T-cell (primary cell): ENCODE data around the gene DHRS7. TPM values are rescaled to one million over a fixed set of nuclear protein-coding genes. Genes with fewer than 3 reads are reported as not detected.

ENCODE experiments used
- ATAC-seq, 4 experiments: fragments of 200-7000 bp in 3 of 4; fragments of 150-1000 bp in 1 of 4; cut with Tn5 transposase; replicated peaks in 1 of 4; 1 replicate in 3 of 4; 2 replicates in 1 of 4; pipeline ENCODE4 v1.10.0; 2021; ENCODE audit warnings: moderate library complexity in 3 of 4, mild to moderate bottlenecking in 2 of 4, moderate number of reproducible peaks in 1 of 4
- CTCF ChIA-PET, 2 donors: fragments of 300-600 bp; sonication (Branson Sonifier 250); formaldehyde crosslinking; loops; one replicate each; lab custom pipeline; 2022; ENCODE audit warnings: antibody characterized with exemption in 2 of 2; lab: Charles Lee
- POLR2A ChIA-PET, 2 donors: fragments of 300-600 bp; sonication (Branson Sonifier 250); formaldehyde crosslinking; loops; one replicate each; lab custom pipeline; 2022; ENCODE audit warnings: antibody characterized with exemption in 2 of 2; lab: Charles Lee
- DNase-seq, 35 experiments: peaks; one replicate each; pipeline versions ENCODE4 v3.0.0 to v3.0.0-alpha.2; 2013 to 2023
- H3K27ac ChIP-seq: one replicate; pipeline ENCODE4 v1.5.1; 2013; ENCODE audit warnings: low read length
- H3K27me3 ChIP-seq, 2 experiments: replicated peaks in 1 of 2; 1 replicate in 1 of 2; 2 replicates in 1 of 2; pipeline versions ENCODE4 v1.6.1 to v1.7.0; 2013; ENCODE audit warnings: low read length in 1 of 2, mixed read lengths in 1 of 2; ENCODE audit not compliant: control insufficient read depth in 2 of 2, insufficient read depth in 2 of 2; ENCODE audit errors: extremely low read depth in 1 of 2
- H3K36me3 ChIP-seq, 2 donors: 1 replicate in 1 of 2; 2 replicates in 1 of 2; pipeline versions ENCODE4 v1.6.1 to v1.7.0; 2013; ENCODE audit warnings: low read length in 1 of 2; ENCODE audit not compliant: control insufficient read depth in 2 of 2, insufficient read depth in 1 of 2; ENCODE audit errors: extremely low read depth in 1 of 2
- H3K4me1 ChIP-seq, 2 experiments: 1 replicate in 1 of 2; 2 replicates in 1 of 2; pipeline versions ENCODE4 v1.6.1 to v1.7.0; 2013; ENCODE audit warnings: low read length in 2 of 2, mixed read lengths in 1 of 2; ENCODE audit not compliant: insufficient read depth in 2 of 2, control insufficient read depth in 1 of 2; ENCODE audit errors: extremely low read depth in 1 of 2
- H3K4me3 ChIP-seq, 2 donors: 1 replicate in 1 of 2; 2 replicates in 1 of 2; pipeline versions ENCODE4 v1.5.1 to v1.7.0; 2013; ENCODE audit warnings: mild to moderate bottlenecking in 2 of 2, low read length in 1 of 2, moderate library complexity in 1 of 2; ENCODE audit not compliant: control insufficient read depth in 1 of 2; ENCODE audit errors: extremely low read depth in 1 of 2
- H3K9me3 ChIP-seq: 2 replicates; pipeline ENCODE4 v1.7.0; 2013
- H3K27ac Mint-ChIP-seq, 2 donors: one replicate each; pipeline ENCODE4 v1.8.0; 2020 to 2021; ENCODE audit warnings: mild to moderate bottlenecking in 2 of 2, mixed read lengths in 2 of 2
- H3K27me3 Mint-ChIP-seq, 2 donors: one replicate each; pipeline ENCODE4 v1.8.0; 2021 to 2022; ENCODE audit warnings: mixed read lengths in 2 of 2
- H3K36me3 Mint-ChIP-seq: one replicate; pipeline ENCODE4 v1.8.0; 2021; ENCODE audit warnings: mixed read lengths
- H3K4me1 Mint-ChIP-seq, 3 donors: one replicate each; pipeline ENCODE4 v1.8.0; 2020 to 2022; ENCODE audit warnings: mixed read lengths in 3 of 3, mild to moderate bottlenecking in 1 of 3
- H3K4me3 Mint-ChIP-seq, 3 donors: one replicate each; pipeline ENCODE4 v1.8.0; 2020 to 2022; ENCODE audit warnings: mild to moderate bottlenecking in 3 of 3, mixed read lengths in 3 of 3, moderate library complexity in 3 of 3
- H3K9me3 Mint-ChIP-seq, 3 donors: one replicate each; pipeline ENCODE4 v1.8.0; 2020 to 2022; ENCODE audit warnings: mixed read lengths in 3 of 3
- WGBS: methylation state at CpG from one replicate; pipeline ENCODE4 v1.1.5; 2013; ENCODE audit warnings: missing lambda C conversion rate; ENCODE audit not compliant: insufficient coverage; 5-methylcytosine and 5-hydroxymethylcytosine counted together
- total RNA-seq, 35 experiments: library from RNA in 6 of 35; stranded (reverse) in 6 of 35; fragments of 120-200 nt in 1 of 35; gene quantifications; one replicate each; pipeline versions ENCODE4 v1.2.1 to v1.2.4 and lab custom pipeline; 2013 to 2026

The DHRS7 gene
- total RNA-seq, 5 donors from 2014 or later (not counting 1 experiment from before 2014, with no cell fraction given) = 37.1 to 66.9 (median 54.0) TPM

DNA sequence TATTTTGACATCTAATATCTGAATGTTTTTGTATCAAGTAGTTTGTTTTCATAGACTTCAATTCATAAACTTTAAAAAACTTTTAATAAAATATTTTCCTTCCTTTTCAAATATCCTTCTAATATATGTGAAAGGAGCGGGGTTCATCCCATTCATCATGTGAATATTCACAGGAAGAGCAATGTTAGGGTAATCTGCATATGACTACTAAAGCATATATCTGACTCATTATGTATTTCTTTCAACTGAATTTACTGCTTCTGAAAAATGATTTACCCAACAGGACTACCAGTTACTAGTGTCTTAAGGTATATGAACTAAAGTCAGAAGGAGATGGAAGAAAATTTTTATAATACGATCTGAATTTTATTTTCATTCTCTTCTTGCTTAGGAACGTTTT lies 30.5 kb downstream of the DHRS7 start:
- Mint-ChIP-seq H3K4me3 (no peak overlapping the region), H3K27me3 (no peaks in the 10 kb centered on the region), H3K4me1 (peaks cover 0 to 2% (median 0%) of the 10 kb centered on the region in 3 donors), H3K36me3 (peaks cover 33% of the 10 kb centered on the region), H3K27ac (no peak overlapping the region), H3K9me3 (no peaks in the 10 kb centered on the region)
- Histone ChIP-seq H3K27ac (no peak overlapping the region), H3K4me3 (no peak overlapping the region), H3K4me1 (no peaks in the 10 kb centered on the region), H3K36me3 (peaks cover 0 to 4% of the 10 kb centered on the region in 2 donors), H3K27me3 (no peaks in the 10 kb centered on the region), H3K9me3 (no peaks in the 10 kb centered on the region)
- no CpG with 5 or more reads among the region's 3 CpGs for WGBS
- POLR2A ChIA-PET = no interaction called here
- no peak for ATAC-seq
- CTCF ChIA-PET = no interaction called here
- DNase-seq = no peak

DNA sequence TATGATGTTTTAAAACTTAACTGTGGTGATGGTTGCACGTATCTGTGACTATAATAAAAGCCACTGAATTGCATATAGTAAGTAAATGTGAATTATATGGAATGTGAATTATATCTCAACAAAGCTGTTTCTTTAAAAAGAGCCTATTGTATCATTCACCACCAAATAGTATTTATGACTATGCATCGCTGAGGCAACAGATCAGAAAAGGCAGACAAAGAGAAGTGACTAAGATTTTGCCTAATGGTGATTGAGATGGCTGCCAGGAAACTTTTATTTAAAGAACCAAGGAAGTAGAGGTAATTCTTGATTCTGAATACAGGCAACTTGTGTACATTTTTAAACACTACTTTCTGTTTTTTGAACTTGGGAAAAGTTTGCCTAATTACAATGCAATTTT lies 31.7 kb downstream of the DHRS7 start:
- no peak for DNase-seq
- no peak overlapping the region for H3K4me3 ChIP-seq
- POLR2A ChIA-PET = no interaction called here
- peaks cover 0 to 4% of the 10 kb centered on the region in 2 donors for H3K36me3 ChIP-seq
- Mint-ChIP-seq H3K4me3 (no peak overlapping the region), H3K9me3 (no peaks in the 10 kb centered on the region), H3K4me1 (peaks cover 0 to 4% (median 0%) of the 10 kb centered on the region in 3 donors), H3K36me3 (peaks cover 38% of the 10 kb centered on the region), H3K27ac (no peak overlapping the region), H3K27me3 (no peaks in the 10 kb centered on the region)
- no peaks in the 10 kb centered on the region for H3K27me3 ChIP-seq
- H3K4me1 ChIP-seq = no peaks in the 10 kb centered on the region
- no peak for ATAC-seq
- no peaks in the 10 kb centered on the region for H3K9me3 ChIP-seq
- WGBS = no CpG with 5 or more reads among the region's 2 CpGs
- no peak overlapping the region for H3K27ac ChIP-seq
- CTCF ChIA-PET = no interaction called here

DNA sequence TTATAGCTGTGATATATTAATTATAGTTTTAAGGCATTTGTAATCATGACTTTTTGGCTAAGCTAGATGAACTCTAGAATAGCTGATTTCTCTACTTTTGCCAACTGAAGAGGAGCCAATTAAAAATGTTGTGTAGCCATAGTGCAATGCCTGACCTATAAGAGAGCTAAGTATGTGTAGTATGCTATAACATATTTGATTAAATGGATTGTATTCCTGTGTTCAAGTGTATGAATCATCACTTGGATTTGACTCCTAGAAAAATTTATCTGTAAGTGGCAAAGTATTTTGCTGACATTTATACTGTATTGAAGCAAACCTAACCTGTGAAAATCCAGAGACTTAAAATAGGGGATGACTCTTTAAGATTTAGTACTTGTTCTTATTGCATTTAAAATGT lies 39.3 kb downstream of the DHRS7 start:
- Mint-ChIP-seq H3K4me1 (peaks cover 0 to 4% (median 0%) of the 10 kb centered on the region in 3 donors), H3K36me3 (peaks cover 76% of the 10 kb centered on the region), H3K27me3 (no peaks in the 10 kb centered on the region), H3K4me3 (no peak overlapping the region), H3K27ac (no peak overlapping the region), H3K9me3 (no peaks in the 10 kb centered on the region)
- no peak overlapping the region for H3K27ac ChIP-seq
- ChIA-PET POLR2A (interaction anchor here in 1 of 2 donors (0.6 kb wide), 1 partner anchor 21 kb away, joined by 3 read pairs; no protein-coding TSS in a partner anchor), CTCF (no interaction called here)
- H3K36me3 ChIP-seq = peaks cover 5 to 48% of the 10 kb centered on the region in 2 donors
- ATAC-seq = no peak
- H3K4me3 ChIP-seq = no peak overlapping the region
- no peaks in the 10 kb centered on the region for H3K27me3 ChIP-seq
- no peaks in the 10 kb centered on the region for H3K9me3 ChIP-seq
- DNase-seq = no peak
- no peaks in the 10 kb centered on the region for H3K4me1 ChIP-seq

- WGBS = no CpG with 5 or more reads among the region's 4 CpGs
- H3K27ac ChIP-seq = no peak overlapping the region
- H3K4me3 ChIP-seq = no peak overlapping the region
- no peak overlapping the region for H3K4me3 Mint-ChIP-seq
- H3K27me3 ChIP-seq = no peaks in the 10 kb centered on the region
- H3K27ac Mint-ChIP-seq = no peak overlapping the region
- peaks cover 0 to 40% of the 10 kb centered on the region in 2 donors for H3K36me3 ChIP-seq
- ChIA-PET CTCF (interaction anchor here in 1 of 2 donors (0.6 to 0.7 kb wide), 2 partner anchors 15 to 1056 kb away, joined by 3 read pairs; no protein-coding TSS in a partner anchor), POLR2A (no interaction called here)
- ATAC-seq = no peak
- H3K4me1 Mint-ChIP-seq = peaks cover 7 to 10% (median 10%) of the 10 kb centered on the region in 3 donors
- no peak for DNase-seq
- no peaks in the 10 kb centered on the region for H3K4me1 ChIP-seq
- no peaks in the 10 kb centered on the region for H3K9me3 Mint-ChIP-seq
- no peaks in the 10 kb centered on the region for H3K27me3 Mint-ChIP-seq
- peaks cover 54% of the 10 kb centered on the region for H3K36me3 Mint-ChIP-seq
- no peaks in the 10 kb centered on the region for H3K9me3 ChIP-seq
Measured at GRCh38 chr14:60116181-60116580, 49.0 kb downstream of the DHRS7 start.

DNA sequence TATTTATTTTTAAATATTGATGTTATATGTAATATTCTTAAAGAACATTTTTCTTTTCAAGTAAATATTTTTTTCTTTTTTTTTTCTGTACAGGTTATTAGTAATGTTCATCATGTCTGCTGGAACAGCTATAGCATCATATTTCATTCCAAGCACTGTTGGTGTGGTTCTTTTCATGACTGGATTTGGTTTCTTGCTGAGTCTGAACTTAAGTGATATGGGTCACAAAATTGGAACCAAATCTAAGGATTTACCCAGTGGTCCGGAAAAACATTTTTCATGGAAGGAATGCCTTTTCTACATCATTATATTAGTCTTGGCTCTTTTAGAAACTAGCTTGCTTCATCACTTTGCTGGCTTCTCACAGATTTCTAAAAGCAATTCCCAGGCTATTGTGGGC lies 50.3 kb downstream of the DHRS7 start:
- POLR2A ChIA-PET = no interaction called here
- H3K36me3 Mint-ChIP-seq = peaks cover 52% of the 10 kb centered on the region

DNA sequence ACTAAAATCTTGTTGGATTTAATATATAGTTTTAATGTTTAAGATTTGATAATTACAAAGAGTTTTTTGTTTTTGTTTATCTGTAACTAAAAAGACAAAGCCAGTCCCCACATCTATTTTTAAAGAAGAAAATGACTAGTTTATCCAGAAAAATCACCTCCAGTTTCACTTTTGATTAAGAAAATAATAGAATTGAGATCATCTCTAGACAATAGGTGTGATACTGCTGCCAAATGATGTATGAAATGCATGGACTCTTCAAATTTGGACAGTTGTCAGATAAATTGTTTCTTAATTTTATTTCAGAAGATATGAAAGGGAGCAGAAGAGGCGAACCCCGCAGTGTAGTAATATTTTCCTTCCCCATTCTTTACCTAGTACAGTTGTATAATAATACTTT lies 53.5 kb downstream of the DHRS7 start:
- H3K27me3 Mint-ChIP-seq = no peaks in the 10 kb centered on the region
- DNase-seq (no peak), ATAC-seq (no peak)
- Histone ChIP-seq H3K36me3 (peaks cover 0 to 28% of the 10 kb centered on the region in 2 donors), H3K27ac (no peak overlapping the region), H3K27me3 (no peaks in the 10 kb centered on the region), H3K4me3 (no peak overlapping the region), H3K9me3 (no peaks in the 10 kb centered on the region), H3K4me1 (no peaks in the 10 kb centered on the region)
- H3K27ac Mint-ChIP-seq = no peak overlapping the region
- H3K4me3 Mint-ChIP-seq = no peak overlapping the region
- peaks cover 53% of the 10 kb centered on the region for H3K36me3 Mint-ChIP-seq
- no peaks in the 10 kb centered on the region for H3K9me3 Mint-ChIP-seq
- ChIA-PET CTCF (no interaction called here), POLR2A (no interaction called here)
- no CpG with 5 or more reads among the region's 2 CpGs for WGBS
- H3K4me1 Mint-ChIP-seq = peaks cover 19 to 28% (median 25%) of the 10 kb centered on the region in 3 donors

More for the DNA sequence above, 50.3 kb downstream of the DHRS7 start:
- Mint-ChIP-seq H3K27me3 (no peaks in the 10 kb centered on the region), H3K4me1 (peaks cover 17 to 18% (median 18%) of the 10 kb centered on the region in 3 donors), H3K4me3 (no peak overlapping the region), H3K9me3 (no peaks in the 10 kb centered on the region), H3K27ac (no peak overlapping the region)
- no peak for DNase-seq
- CTCF ChIA-PET = no interaction called here
- no peaks in the 10 kb centered on the region for H3K9me3 ChIP-seq
- no peaks in the 10 kb centered on the region for H3K27me3 ChIP-seq
- H3K27ac ChIP-seq = no peak overlapping the region
- WGBS = no CpG with 5 or more reads among the region's 1 CpG
- peaks cover 0 to 40% of the 10 kb centered on the region in 2 donors for H3K36me3 ChIP-seq
- no peaks in the 10 kb centered on the region for H3K4me1 ChIP-seq
- no peak for ATAC-seq
- H3K4me3 ChIP-seq = no peak overlapping the region

DNA sequence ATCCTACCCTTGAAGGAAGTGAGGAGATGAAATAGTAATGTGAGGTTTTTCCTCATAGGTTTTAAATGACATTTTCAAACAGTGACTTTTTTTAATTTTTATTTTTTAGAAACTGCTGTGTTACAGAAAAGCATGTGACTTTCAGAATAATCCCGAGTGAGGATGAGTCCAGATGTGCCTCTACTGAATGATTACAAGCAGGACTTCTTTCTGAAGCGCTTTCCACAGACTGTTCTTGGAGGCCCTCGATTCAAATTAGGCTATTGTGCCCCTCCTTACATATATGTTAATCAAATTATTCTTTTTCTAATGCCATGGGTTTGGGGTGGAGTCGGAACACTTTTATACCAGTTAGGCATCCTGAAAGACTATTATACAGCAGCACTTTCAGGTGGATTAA lies 57.7 kb downstream of the DHRS7 start:
- WGBS = no CpG with 5 or more reads among the region's 4 CpGs
- H3K27ac Mint-ChIP-seq = no peak overlapping the region
- POLR2A ChIA-PET = no interaction called here
- Histone ChIP-seq H3K27me3 (no peaks in the 10 kb centered on the region), H3K36me3 (peaks cover 0 to 13% of the 10 kb centered on the region in 2 donors), H3K4me3 (no peak overlapping the region), H3K27ac (no peak overlapping the region), H3K9me3 (no peaks in the 10 kb centered on the region), H3K4me1 (no peaks in the 10 kb centered on the region)
- no peak for DNase-seq
- peaks cover 38% of the 10 kb centered on the region for H3K36me3 Mint-ChIP-seq
- no peaks in the 10 kb centered on the region for H3K27me3 Mint-ChIP-seq
- ATAC-seq = no peak
- CTCF ChIA-PET = no interaction called here
- no peak overlapping the region for H3K4me3 Mint-ChIP-seq
- H3K4me1 Mint-ChIP-seq = peaks cover 30 to 41% (median 36%) of the 10 kb centered on the region in 3 donors
- H3K9me3 Mint-ChIP-seq = no peaks in the 10 kb centered on the region
